NCI-H2081 treated with DMSO at 0.1 percent for 48 hours (cell line): ENCODE measurements around the gene TNF.
A peak's percentile ranks its signal among the peaks of the same experiment; 100 is the strongest.

Source experiments
- DNase-seq: peaks from one replicate; lab custom pipeline; 2025; lab: John Stamatoyannopoulos, UW

Gene TNF

DNA sequence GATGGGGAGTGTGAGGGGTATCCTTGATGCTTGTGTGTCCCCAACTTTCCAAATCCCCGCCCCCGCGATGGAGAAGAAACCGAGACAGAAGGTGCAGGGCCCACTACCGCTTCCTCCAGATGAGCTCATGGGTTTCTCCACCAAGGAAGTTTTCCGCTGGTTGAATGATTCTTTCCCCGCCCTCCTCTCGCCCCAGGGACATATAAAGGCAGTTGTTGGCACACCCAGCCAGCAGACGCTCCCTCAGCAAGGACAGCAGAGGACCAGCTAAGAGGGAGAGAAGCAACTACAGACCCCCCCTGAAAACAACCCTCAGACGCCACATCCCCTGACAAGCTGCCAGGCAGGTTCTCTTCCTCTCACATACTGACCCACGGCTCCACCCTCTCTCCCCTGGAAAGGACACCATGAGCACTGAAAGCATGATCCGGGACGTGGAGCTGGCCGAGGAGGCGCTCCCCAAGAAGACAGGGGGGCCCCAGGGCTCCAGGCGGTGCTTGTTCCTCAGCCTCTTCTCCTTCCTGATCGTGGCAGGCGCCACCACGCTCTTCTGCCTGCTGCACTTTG, at the start of gene TNF:
Gene TNF (plus strand): TSS at position 231 of the 567 bp plus-strand sequence. CDS start 177 bp downstream, at position 408.
- DNase-seq: no peak

DNA sequence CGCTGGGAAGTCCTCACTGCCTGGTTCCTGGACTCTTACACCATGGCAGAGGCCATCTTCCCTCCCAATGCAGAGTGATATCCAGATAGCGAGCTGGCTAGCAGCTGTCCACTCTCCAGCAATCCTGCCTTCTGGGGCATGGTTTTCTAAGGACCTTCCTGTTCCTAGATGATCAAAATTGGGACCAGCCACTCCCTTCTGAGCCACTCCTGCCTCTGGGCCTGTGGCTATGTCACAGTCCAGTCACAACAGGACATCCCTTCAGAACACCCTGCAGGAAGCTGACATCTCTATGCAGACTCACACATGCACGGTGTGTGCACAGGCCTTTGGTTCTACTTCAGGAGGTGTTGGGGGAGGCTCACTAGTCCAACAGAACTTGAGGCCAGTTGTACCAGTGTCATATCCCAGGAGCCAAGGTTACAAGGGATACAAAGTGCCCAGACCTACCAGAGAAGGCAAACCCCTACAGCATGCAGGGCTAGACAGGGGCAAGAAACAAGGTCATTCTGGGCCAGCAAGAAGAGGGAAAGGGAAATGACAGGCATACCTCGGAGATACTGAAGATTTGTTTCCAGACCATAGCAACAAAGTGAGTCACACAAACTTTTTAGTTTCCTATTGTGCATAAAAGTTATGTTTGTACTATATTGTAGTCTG, 49.3 kb upstream of the TNF start:
- DNase-seq: no peak

- no peak for DNase-seq
Measured at GRCh38 chr6:31528307-31528777, 47.0 kb upstream of the TNF start.

DNA sequence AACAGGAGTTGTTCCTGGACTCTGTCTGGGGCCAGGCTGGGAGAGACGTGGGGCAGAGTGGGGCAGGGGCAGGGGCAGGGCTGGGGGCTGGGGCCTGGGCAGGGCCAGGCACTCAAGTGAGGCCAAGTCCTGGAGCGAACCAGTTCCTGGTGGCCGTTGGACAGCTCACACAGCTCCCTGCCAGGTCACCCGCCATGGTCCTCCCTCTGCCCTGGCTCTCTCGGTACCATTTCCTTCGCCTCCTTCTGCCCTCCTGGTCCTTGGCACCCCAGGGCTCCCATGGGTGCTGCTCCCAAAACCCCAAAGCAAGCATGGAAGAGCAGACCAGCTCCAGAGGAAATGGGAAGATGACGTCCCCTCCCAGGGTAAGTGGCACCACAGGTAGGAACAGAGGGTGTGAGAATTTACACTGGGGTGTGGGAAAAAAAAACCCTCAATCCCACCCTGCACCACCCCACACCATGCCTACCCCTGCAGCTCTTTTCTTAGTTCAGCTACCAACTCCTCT, 46.5 kb upstream of the TNF start, which contains the start of gene MCCD1:
Gene MCCD1 (plus strand): TSS at position 142 of the 508 bp plus-strand sequence. CDS start 53 bp downstream, at position 195.
- no peak for DNase-seq

DNA sequence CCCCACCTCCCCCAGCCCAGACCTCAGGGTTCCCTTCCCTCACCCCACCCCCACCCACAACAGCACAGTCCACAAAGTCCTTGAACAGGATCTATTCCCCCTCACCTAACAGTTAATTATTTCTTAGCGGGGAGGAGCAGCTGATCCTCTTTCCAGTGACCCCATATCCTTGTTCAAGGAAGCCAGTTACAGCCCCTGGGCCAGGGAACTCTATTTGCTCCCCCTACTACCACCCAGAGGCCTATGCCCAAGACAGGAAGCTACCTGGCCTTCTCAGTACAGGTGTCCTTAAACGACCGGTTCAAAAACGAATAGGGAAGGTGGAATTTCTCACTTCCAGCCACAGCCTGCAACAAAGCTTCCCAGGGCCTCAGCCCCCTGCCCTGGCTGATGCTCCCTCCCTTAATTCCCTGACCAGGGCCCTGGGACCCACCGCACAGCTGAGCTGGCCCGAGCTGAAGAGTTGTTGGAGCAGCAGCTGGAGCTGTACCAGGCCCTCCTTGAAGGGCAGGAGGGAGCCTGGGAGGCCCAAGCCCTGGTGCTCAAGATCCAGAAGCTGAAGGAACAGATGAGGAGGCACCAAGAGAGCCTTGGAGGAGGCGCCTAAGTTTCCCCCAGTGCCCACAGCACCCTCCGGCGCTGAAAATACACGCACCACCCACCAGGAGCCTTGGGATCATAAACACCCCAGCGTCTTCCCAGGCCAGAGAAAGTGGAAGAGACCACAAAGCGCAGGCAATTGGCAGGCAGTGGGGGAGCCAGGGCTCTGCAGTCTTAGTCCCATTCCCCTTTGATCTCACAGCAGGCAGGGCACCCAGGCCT, 45.8 kb upstream of the TNF start:
- no peak for DNase-seq

DNA sequence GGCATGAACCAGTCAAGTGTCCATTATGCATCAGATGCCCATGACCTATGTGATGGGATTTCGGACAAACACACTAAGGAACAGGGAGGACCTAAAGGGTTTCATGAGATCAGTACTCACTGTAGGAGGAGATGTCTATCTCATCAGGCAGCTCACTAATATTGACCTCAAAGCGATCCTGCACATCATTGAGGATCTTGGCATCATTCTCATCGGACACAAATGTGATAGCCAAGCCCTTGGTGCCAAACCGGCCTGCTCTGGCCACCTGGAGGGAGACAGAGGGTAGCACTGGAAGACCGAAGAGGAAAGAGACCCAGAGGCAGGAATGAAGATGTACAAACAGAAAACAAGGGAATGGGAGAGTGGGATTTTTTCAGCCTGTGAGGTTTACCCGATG, 44.7 kb upstream of the TNF start:
- DNase-seq: no peak

DNA sequence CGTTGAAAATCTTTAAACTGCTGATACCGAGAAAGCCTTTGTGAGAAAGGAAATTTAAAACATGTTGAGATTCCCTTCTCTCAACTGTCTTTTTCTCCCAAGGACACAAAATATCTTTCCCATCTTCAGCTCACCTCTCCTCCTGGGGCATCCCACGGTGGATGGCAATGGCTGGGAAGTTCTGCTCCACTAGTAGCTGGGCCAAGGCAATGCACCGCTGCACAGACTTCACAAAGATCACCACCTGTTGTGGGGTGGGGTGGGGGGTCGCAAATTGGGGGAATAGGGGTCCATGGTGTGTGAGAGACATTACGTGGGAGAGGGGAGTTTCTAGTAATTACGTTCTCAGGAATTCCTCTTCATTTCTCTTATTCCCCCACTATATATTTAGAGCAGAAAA, 44.2 kb upstream of the TNF start:
- no peak for DNase-seq

GRCh38 chr6:31531771-31532643, 43.4 kb upstream of the TNF start:
- DNase-seq: no peak

- no peak for DNase-seq
Measured at GRCh38 chr6:31532644-31533454, 42.5 kb upstream of the TNF start.

DNA sequence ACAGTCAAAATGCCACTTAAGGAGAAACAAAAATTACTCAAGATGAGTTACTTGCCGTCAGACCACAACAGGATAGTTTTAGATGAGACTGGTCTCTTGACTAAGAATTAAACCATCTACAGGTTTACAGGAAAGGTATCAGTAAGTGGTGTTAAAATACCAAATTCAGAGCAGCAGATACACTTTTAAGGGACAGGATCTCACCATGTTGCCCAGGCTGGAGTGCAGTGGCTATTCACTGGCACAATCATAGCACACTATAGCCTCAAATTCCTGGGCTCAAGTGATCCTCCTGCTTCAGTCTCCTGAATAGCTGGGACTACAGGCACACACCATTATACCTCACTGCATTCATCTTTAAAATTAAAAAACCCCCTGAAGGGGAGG, 41.9 kb upstream of the TNF start:
- no peak for DNase-seq

DNA sequence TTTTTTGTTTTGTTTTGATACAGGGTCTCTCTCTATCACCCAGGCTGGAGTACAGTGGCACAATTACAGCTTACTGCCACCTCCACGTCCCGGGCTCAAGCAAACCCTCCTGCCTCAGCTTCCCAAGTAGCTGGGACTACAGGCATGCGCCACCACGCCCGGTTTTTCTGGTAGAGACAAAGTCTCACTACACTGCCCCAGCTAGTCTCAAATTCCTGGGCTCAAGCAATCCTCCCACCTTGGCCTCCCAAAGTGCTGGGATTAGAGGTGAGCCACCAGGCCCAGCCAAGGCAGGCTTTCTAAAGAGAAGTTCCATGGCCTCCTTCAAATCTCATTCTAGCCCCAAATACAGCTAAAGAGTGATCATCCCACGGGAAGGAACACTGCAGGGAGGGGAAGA, 41.4 kb upstream of the TNF start:
- no peak for DNase-seq

DNA sequence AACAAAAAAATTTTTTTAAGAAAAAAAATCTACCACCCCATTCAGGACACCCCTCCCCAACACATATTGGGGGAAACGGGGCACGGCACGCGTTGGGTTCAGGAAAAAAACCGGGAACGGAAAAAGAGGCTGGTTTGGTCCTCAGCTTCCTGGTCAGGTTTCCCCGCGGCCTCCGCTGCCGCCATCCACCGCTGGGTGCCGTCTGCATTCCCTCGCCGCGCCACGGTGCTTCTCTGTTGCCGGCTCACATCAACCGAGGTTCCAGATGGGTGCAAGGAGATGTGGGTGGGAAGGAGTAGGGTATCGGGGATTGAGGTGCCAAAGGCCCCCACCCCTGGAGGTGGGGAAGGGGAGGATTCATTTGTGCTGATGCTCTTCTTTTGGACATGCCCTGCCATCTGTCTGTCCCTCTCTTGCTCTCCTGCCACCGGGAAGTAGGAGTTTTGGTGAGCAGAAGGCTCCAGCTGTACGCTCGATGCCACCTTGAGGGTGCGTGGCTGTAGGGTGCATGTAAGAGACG, 40.8 kb upstream of the TNF start:
- DNase-seq: no peak

- no peak for DNase-seq
Measured at GRCh38 chr6:31535538-31536324, 39.6 kb upstream of the TNF start.

DNA sequence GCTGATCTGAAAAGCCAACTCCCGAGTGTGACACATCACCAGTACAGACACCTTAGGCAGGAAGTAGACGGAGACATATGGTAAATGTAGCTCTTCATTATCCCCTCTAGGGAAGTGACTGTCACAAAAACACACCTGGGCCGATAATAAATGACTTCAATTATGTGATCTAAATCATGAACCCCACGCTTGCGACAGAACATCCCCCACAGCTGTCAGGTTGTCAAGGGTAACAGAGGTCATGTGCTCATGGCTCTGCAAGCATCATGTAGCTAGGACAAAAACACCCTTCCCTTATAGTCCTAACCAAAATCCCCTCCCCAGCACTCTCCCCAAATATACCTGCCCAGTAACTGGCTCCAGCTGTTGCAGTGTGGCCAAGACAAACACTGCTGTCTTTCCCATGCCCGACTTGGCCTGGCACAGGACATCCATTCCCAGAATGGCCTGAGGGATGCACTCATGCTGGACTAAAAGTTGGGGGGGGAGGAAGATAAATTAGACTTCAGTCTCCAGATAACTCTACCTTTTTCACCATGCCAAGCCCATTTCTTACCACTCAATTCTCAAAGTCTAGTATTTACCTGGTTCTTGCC, 36.5 kb upstream of the TNF start:
- DNase-seq: no peak

GRCh38 chr6:31540640-31541039, 34.7 kb upstream of the TNF start:
- DNase-seq: no peak

GRCh38 chr6:31541059-31541657, 34.2 kb upstream of the TNF start:
- no peak for DNase-seq

DNA sequence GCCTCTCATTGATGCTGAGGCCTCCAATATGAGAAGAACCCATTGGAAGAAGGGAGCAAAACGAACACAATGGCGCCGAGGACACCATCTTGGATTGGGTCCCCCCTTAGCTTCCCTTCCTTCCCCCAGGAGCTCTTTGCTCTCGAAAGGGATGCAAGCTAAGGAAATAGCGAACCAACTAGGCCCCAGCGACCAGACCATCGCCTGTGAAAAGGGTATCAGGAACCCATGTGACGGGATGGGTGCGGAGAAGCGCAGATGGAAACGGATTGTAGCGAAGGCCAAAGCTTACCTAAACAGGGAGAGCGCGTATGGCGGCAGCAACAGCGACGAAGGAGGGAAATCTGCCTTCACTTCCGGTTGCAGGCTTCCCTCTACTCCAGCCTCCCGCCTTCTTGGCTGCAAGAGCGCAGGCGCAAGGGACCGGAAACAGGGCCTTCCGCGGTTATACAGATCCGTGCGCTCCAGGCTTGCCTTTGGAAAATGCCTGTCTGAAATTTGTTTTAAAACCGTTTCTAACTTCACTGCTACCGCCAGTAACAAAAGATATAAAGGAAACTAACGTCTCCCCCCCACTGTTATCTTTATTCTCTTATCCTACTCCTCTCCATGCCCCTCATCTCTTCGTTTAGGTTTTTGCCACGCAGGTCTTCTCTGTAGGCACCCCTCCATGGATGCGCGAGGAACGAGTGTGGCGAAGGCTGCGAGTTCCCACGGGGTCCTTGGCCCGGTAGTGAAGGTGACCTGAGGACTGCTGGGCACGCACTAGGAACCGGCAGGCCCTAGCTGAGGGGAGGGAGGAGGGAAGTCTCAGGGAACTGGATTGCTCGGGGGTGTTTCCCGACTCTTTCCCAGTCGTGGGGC, 33.5 kb upstream of the TNF start, which contains the start of gene DDX39B:
Gene DDX39B (minus strand): TSS at position 346 of the 864 bp plus-strand sequence. CDS start 1,471 bp downstream, outside the sequence.
- DNase-seq: peak; percentile 88

GRCh38 chr6:31543639-31544038, 31.7 kb upstream of the TNF start:
- no peak for DNase-seq
